ENCODE measurements around the gene ARPC2. TPM values are rescaled to one million over a fixed set of nuclear protein-coding genes. Genes with fewer than 3 reads are reported as not detected.

The ARPC2 gene
- total and polyA plus RNA-seq, 2 donors: 206 to 256 TPM

- Histone ChIP-seq H3K4me3 (ENCODE audit: low read depth, low read length) (no peak overlapping the region), H3K27ac (ENCODE audit: low read depth) (no peak overlapping the region), H3K36me3 (ENCODE audit: insufficient read depth) (no peaks in the 10 kb centered on the region), H3K4me1 (ENCODE audit: insufficient read depth) (no peaks in the 10 kb centered on the region)
- DNase-seq (ENCODE audit: extremely low spot score): no peak
- 82% methylated on average over 4 of the region's 4 CpGs for whole genome bisulfite sequencing
Measured at GRCh38 chr2:218300141-218300540, 83.2 kb downstream of the ARPC2 start.

GRCh38 chr2:218301176-218301819 lies 84.3 kb downstream of the ARPC2 start:
- no peak for DNase-seq (ENCODE audit: extremely low spot score)
- Histone ChIP-seq H3K36me3 (ENCODE audit: insufficient read depth) (no peaks in the 10 kb centered on the region), H3K27ac (ENCODE audit: low read depth) (no peak overlapping the region), H3K4me3 (ENCODE audit: low read depth, low read length) (no peak overlapping the region), H3K4me1 (ENCODE audit: insufficient read depth) (no peaks in the 10 kb centered on the region)
- 9% methylated on average over 9 of the region's 9 CpGs for WGBS

Other genes with a start within 250 kb of the ARPC2 start
- gene TNS1, start 214.2 kb upstream of the ARPC2 start, total RNA-seq: 191 TPM
- gene TNS1, start 214.2 kb upstream of the ARPC2 start, polyA plus RNA-seq: 576 TPM
- not detected for gene RUFY4, start 147.9 kb upstream of the ARPC2 start, total RNA-seq
- 0.09 TPM for gene RUFY4, start 147.9 kb upstream of the ARPC2 start, polyA plus RNA-seq
- 0.48 TPM for gene CXCR2, start 91.2 kb upstream of the ARPC2 start, total RNA-seq
- 0.77 TPM for gene CXCR2, start 91.2 kb upstream of the ARPC2 start, polyA plus RNA-seq
- 0.26 TPM for gene CXCR1, start 50.2 kb upstream of the ARPC2 start, total RNA-seq
- 0.13 TPM for gene CXCR1, start 50.2 kb upstream of the ARPC2 start, polyA plus RNA-seq
- 1.6 TPM for gene GPBAR1, start 43.8 kb downstream of the ARPC2 start, total RNA-seq
- 19.3 TPM for gene GPBAR1, start 43.8 kb downstream of the ARPC2 start, polyA plus RNA-seq
- gene AAMP, start 52.9 kb downstream of the ARPC2 start, total RNA-seq: 75.9 TPM
- 139 TPM for gene AAMP, start 52.9 kb downstream of the ARPC2 start, polyA plus RNA-seq
- gene PNKD, start 53.3 kb downstream of the ARPC2 start, total RNA-seq: 24.6 TPM
- gene PNKD, start 53.3 kb downstream of the ARPC2 start, polyA plus RNA-seq: 92.7 TPM
- 127 TPM for gene TMBIM1, start 75.3 kb downstream of the ARPC2 start, total RNA-seq
- 180 TPM for gene TMBIM1, start 75.3 kb downstream of the ARPC2 start, polyA plus RNA-seq
- not detected for gene CATIP, start 139.7 kb downstream of the ARPC2 start, total RNA-seq
- not detected for gene CATIP, start 139.7 kb downstream of the ARPC2 start, polyA plus RNA-seq
- 1.7 TPM for gene SLC11A1, start 165.1 kb downstream of the ARPC2 start, total RNA-seq
- 19.7 TPM for gene SLC11A1, start 165.1 kb downstream of the ARPC2 start, polyA plus RNA-seq
- gene CTDSP1, start 182.7 kb downstream of the ARPC2 start, total RNA-seq: 66.2 TPM
- 179 TPM for gene CTDSP1, start 182.7 kb downstream of the ARPC2 start, polyA plus RNA-seq
- not detected for gene VIL1, start 201.9 kb downstream of the ARPC2 start, total RNA-seq
- 0.08 TPM for gene VIL1, start 201.9 kb downstream of the ARPC2 start, polyA plus RNA-seq